ENCODE results near the gene KRTAP10-4. TPM values are rescaled to one million over a fixed set of nuclear protein-coding genes. Genes with fewer than 3 reads are reported as not detected.
"Not testable (repeated sequence)": the region's sequence is repeated elsewhere in the genome, so short reads cannot be mapped to it uniquely, and the experiment has no call there.

Gene KRTAP10-4
- total RNA-seq, 1 experiment from 2014 or later: not detected

DNA sequence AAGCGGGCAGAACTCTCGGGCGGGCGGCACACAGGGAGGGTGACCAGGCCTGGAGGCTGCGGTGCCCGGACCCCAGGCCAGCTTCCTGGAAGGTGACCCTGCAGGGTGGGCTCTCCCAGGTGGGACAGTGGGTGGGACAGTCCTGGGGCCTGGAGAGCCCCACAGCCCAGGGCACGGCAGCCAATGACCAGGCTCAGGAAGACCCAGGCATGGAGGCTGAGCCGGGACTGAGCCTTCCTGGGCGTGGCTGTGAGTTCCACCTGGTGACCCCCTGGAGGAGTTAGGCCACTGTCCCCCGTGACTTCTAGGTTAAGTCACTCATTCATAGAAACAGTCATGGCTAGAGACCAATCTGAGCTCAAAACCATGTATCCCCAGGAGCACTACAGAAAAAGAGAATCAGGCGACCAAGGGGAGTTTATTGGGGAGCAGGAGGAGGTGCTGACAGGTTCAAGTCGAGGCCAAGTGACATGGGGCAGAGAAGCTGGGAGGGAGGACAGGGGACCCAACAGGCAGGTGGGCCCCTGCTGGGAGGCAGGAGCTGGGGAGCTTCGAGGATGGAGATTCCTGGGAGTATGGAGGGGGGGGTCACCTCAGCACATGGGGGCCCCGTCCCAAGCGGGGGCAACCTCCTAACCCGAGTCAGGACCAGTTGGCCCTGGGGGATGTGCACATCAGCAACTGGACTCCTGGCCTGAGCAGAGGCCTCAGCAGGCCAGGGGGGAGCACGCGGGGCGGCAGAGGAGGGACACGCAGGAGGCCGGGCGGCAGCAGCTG is 5.7 kb downstream of the KRTAP10-4 start:
- DNase-seq (ENCODE audit: low read depth): no peak

DNA sequence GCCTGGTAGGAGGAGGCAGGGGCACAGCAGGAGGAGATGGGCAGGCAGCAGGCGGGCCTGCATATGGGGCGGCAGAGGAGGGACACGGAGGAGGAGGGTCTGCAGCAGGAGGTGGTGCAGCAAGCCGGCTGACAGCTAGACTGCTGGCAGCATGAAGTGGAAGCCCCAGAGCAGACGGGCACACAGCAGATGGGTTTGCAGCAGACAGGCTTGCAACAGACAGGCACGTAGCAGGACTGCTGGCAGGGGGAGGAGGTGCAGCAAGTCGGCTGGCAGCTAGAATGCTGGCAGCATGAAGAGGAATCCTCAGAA is 6.3 kb downstream of the KRTAP10-4 start:
- DNase-seq (ENCODE audit: low read depth): no peak

DNA sequence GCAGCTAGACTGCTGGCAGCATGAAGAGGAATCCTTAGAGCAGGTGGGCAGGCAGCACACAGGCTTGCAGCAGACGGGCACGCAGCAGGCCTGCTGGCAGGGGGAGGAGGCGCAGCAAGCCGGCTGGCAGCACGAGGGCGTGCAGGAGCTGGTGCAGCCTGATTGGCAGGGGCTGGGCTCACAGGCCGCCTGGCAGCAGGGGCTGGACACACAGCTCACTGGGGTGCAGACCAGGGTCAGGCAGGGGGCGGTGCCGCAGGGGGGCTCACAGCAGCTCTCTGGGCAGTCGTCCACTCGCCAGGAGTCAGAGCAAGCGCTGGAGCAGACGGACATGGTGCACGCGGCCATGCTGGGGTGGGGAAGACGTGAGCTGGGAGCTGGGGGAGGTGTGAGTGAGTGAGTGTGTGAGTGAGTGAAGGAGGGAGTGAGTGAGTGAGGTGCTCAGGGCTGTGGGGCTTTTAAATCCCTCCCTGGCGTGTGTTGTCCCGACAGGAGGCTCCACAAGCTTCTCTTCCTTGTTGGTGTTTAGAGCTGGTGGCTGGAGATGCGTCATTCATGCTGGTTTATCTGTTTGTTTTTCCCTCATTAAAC is 6.8 kb downstream of the KRTAP10-4 start, which contains the start of gene KRTAP10-5:
KRTAP10-5 (minus strand) TSS at position 374 of the 591 bp plus-strand sequence; CDS start at position 348, 26 bp downstream.
- DNase-seq (ENCODE audit: low read depth): not testable (repeated sequence)

DNA sequence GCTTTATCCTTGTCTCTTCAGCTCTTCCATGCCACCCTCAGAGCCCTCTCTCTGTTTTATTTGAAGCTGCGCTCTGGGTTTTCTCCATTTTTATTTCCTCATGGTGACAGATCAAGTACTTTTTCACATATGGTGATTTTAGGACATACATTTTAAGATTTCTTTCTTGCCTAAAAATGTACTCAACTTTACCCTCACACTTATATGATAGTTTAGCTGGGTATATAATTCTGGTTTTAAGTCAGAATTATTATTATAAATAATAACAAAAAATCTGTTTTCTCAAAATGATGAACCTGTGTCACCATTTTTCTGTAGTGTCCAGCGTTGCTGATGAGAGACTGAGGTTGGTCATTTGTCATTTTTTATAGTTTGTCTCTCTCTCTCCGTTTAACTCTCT is 7.6 kb downstream of the KRTAP10-4 start:
- no peak for DNase-seq (ENCODE audit: low read depth)

- no peak for DNase-seq (ENCODE audit: low read depth)
These were observed 8.5 kb downstream of the KRTAP10-4 start for GRCh38 chr21:44582055-44582454.

DNA sequence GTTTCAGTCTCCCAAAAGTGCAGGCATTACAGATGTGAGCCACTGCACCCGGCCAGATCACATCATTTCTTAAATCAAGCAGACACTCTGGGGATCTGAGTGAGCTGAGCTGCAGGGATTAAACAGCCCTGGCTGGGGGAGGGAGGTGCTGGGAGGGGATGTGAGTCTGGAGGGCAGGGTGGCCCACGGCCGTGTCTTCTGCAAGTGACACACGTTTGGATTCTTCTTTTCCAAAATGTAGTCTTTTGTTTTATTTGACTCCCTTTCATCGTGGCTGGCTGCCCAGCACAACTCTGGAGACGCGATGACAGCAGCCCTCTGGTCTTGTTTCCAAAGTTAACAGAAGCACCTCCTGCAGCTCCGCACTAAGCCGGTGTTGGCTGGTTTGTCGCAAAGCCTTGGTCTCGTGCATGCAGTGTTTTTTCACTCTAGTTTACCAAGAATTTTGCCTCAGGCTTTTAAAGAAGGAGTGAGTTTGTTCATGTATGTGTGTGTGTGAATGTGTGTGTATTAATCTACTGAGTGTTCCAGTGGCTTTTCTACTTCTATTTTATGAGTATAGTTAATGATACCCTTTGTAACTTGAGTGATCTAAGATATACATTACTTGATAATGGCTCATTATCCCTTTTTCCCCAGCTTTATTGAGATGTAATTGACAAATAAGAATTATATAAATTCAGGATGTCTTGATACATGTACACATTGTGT is 9.7 kb downstream of the KRTAP10-4 start:
- DNase-seq (ENCODE audit: low read depth): no peak

DNA sequence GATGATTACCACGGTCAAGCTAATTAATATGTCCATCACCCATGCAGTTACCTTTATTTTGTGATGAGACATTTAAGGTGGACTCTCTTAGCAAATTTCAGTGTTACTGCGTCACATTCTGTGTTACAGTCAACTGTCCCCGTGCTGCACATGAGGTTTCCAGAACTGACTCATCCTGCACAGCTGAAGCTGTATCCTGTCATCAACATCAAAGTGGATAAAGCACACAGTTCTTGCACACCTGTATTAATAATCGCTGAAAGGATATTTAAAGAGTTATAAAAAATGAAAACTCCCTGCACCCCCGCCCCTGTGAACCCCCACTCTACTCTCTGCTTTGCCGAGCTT is 10.2 kb downstream of the KRTAP10-4 start:
- DNase-seq (ENCODE audit: low read depth): no peak

GRCh38 chr21:44585892-44586291 is 12.4 kb downstream of the KRTAP10-4 start:
- no peak for DNase-seq (ENCODE audit: low read depth)

DNA sequence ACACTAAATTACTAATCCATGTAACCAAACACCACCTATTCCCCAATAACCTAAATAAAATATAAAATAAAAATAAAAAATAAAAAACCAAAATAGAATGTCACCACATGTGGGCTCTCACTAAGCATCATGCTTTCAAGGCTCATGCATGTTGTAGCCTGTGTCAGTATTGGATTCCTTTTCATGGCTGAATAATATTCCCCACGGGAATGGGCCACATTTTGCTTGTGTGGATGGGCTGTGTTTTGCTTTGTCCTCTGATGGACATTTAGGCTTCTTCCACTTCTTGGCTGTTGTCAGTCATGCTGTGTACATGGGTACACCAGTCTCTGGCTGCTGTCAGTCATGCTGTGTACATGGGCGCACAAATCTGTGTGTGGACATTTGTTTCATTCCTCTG is 15.6 kb downstream of the KRTAP10-4 start:
- DNase-seq (ENCODE audit: low read depth): no peak

GRCh38 chr21:44589586-44590305 is 16.2 kb downstream of the KRTAP10-4 start:
- DNase-seq (ENCODE audit: low read depth): no peak

- DNase-seq (ENCODE audit: low read depth): no peak
These were observed 16.8 kb downstream of the KRTAP10-4 start for GRCh38 chr21:44590311-44590721.

DNA sequence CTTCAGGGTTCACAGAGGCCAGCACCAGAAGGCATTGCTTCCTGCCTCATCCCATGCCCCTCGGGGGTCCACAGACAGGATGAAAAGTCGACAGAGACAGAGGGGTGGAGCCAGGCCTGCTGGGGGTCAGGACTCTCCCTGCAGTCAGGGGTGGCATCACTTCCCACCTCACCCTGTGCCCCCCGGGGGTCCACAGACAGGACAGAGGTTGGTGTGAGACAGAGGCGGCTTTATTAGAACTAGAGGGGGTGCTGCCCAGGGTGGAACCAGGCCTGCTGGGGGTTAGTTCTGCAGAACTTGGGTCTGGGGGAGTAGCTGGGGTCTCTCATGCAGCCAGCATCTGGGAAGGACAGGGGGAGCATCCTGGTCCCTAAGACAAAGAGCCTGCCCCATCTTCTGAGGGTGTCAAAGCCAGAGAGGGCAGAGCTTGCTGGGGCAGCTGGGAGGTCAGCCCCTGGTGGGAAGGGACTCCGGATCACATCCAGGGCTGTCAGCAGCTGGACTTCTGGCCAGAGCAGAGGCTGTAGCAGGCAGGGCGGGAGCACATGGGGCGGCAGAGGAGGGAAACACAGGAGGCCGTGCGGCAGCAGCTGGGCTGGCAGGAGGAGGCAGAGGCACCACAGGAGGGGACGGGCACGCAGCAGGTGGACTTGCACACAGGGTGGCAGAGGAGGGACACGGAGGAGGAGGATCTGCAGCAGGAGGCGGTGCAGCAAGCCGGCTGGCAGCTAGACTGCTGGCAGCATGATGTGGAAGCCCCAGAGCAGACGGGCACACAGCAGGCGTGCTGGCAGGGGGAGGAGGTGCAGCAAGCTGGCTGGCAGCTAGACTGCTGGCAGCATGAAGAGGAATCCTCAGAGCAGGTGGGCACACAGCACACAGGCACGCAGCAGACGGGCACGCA is 17.6 kb downstream of the KRTAP10-4 start:
- not testable (repeated sequence) for DNase-seq (ENCODE audit: low read depth)

DNA sequence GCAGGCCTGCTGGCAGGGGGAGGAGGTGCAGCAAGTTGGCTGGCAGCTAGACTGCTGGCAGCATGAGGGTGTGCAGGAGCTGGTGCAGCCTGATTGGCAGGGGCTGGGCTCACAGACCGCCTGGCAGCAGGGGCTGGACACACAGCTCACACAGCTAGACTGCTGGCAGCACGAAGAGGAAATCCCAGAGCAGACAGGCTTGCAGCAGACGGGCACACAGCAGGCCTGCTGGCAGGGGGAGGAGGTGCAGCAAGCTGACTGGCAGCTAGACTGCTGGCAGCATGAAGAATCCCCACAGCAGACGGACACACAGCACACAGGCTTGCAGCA is 18.2 kb downstream of the KRTAP10-4 start:
- not testable (repeated sequence) for DNase-seq (ENCODE audit: low read depth)

- DNase-seq (ENCODE audit: low read depth): no peak
These were observed 19.1 kb downstream of the KRTAP10-4 start, which contains the start of gene KRTAP10-6 for GRCh38 chr21:44592446-44593311. Gene KRTAP10-6, minus strand, starts transcription at chr21:44592505. Its CDS starts 21 bp downstream, at chr21:44592484.

DNA sequence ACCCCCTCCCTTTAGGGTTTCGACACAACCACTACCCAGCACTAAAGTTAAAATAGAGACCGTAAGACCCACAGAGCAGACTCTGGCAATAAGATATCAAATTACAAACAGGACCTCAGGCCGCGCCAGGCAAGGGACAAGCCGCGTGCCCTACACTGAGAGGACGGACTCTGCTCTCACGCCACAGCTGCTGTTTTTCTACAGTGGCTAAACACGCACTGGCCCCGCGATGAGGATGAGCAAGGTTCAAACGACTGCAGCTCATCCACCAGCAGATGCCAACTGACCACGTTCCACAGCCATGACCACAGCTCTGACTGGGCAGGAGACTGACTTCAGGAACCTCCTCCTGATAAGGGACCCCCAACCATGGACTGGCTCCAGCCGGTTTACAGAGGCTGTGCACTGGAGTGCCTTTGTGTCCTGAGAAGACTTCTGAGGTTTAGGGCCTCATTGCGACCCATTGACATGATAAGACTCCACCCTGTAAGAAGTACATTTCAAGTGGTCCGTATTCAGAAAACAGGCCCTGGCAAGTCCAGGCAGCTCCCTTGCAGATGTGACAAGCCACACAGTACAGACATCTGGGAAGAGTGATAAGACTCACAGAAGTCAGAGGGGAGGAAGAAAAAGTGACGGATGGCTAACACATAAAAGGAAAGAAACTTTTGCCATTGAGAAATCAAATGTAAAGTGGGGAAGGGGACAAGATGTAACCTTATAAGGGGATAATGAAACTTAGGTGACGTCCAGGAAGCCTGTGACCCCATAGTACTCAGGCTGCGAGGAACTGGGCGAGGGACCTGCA is 20.3 kb downstream of the KRTAP10-4 start:
- no peak for DNase-seq (ENCODE audit: low read depth)

GRCh38 chr21:44594406-44594916 is 20.9 kb downstream of the KRTAP10-4 start:
- DNase-seq (ENCODE audit: low read depth): no peak

DNA sequence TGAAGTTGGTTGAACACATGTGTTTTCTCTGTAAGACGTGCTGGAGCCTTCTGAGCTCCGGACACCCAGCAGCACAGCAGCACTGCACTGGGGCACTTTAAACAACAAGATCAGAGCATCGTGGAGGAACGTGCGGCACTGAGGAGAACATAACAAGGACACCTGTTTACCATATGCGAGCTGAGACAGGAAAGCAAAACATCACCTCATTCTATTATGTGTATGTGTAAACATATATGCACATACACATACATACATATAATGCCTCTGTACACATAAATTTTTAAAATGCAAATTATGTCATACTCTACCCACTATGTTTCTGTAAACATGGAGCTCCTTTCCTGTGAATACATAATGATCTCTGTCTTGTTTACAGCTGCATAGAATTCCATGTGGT is 22.0 kb downstream of the KRTAP10-4 start:
- DNase-seq (ENCODE audit: low read depth): no peak

GRCh38 chr21:44596068-44596725 is 22.7 kb downstream of the KRTAP10-4 start:
- peak; percentile 42 for DNase-seq (ENCODE audit: low read depth)

GRCh38 chr21:44598061-44598460 is 24.5 kb downstream of the KRTAP10-4 start:
- no peak for DNase-seq (ENCODE audit: low read depth)
